Brain microvascular endothelial cell (primary cell): Measurements from ENCODE around the gene FAM81B.

Experiments used
- DNase-seq: peaks from one replicate; pipeline ENCODE4 v3.0.0-alpha.2; 2020
- H3K27ac ChIP-seq: fragments of 250-450 bp; sonication (Bioruptor Pico); 2 replicates; pipeline ENCODE4 v1.5.1; 2020; ENCODE audit warnings: mild to moderate bottlenecking, moderate library complexity
- H3K27me3 ChIP-seq: fragments of 250-450 bp; sonication (Bioruptor Pico); replicated peaks from 2 replicates; pipeline ENCODE4 v1.5.1; 2020; ENCODE audit warnings: mild to moderate bottlenecking
- H3K36me3 ChIP-seq: fragments of 250-450 bp; sonication (Bioruptor Pico); replicated peaks from 2 replicates; pipeline ENCODE4 v1.5.1; 2020; ENCODE audit warnings: mild to moderate bottlenecking
- H3K4me3 ChIP-seq: 2 replicates; pipeline ENCODE4 v1.5.1; 2011; ENCODE audit warnings: low read depth, mild to moderate bottlenecking, control low read depth, low read length, moderate library complexity
- CTCF ChIP-seq: IDR thresholded peaks from 2 replicates; pipeline ENCODE4 v1.5.1; 2011; ENCODE audit warnings: low read depth, mild to moderate bottlenecking, moderate library complexity, low read length, control low read depth, inconsistent platforms; ENCODE audit errors: missing control alignments
- in situ Hi-C: cut with HindIII; loops from 2 replicates; pipeline ENCODE4 v1.10.0; 2017; ENCODE audit warnings: low sequenced_read_pairs, low pct_ligation_motif_present

Gene FAM81B

GRCh38 chr5:95410279-95410678 is 19.1 kb downstream of the FAM81B start:
- H3K4me3 ChIP-seq: no peak overlapping the region
- H3K27ac ChIP-seq: no peak overlapping the region
- in situ Hi-C loops: no loop called here
- no peaks in the 10 kb centered on the region for H3K27me3 ChIP-seq
- no peaks in the 10 kb centered on the region for H3K36me3 ChIP-seq
- no peak for DNase-seq
- TF ChIP-seq CTCF: no peak

- no peaks in the 10 kb centered on the region for H3K27me3 ChIP-seq
- DNase-seq: no peak
- in situ Hi-C loops: no loop called here
Observed at GRCh38 chr5:95411474-95411873, 20.3 kb downstream of the FAM81B start.

GRCh38 chr5:95414451-95414850 is 23.3 kb downstream of the FAM81B start:
- H3K27ac ChIP-seq: no peak overlapping the region
- in situ Hi-C loops: no loop called here
- no peak for DNase-seq
- H3K36me3 ChIP-seq: no peaks in the 10 kb centered on the region
- no peaks in the 10 kb centered on the region for H3K27me3 ChIP-seq
- no peak for TF ChIP-seq CTCF
- no peak overlapping the region for H3K4me3 ChIP-seq

More at GRCh38 chr5:95411474-95411873, 20.3 kb downstream of the FAM81B start:
- TF ChIP-seq CTCF: no peak
- Histone ChIP-seq H3K36me3 (no peaks in the 10 kb centered on the region), H3K4me3 (no peak overlapping the region), H3K27ac (no peak overlapping the region)

GRCh38 chr5:95417971-95418370 is 26.8 kb downstream of the FAM81B start:
- Histone ChIP-seq H3K36me3 (no peaks in the 10 kb centered on the region), H3K27me3 (no peaks in the 10 kb centered on the region), H3K27ac (no peak overlapping the region), H3K4me3 (no peak overlapping the region)
- no peak for TF ChIP-seq CTCF
- no peak for DNase-seq
- in situ Hi-C loops: no loop called here

- Histone ChIP-seq H3K27ac (no peak overlapping the region), H3K27me3 (no peaks in the 10 kb centered on the region), H3K36me3 (no peaks in the 10 kb centered on the region), H3K4me3 (no peak overlapping the region)
- DNase-seq: no peak
- no peak for TF ChIP-seq CTCF
- in situ Hi-C loops: no loop called here
Observed at GRCh38 chr5:95422838-95423237, 31.7 kb downstream of the FAM81B start.

GRCh38 chr5:95424016-95424415 is 32.9 kb downstream of the FAM81B start:
- in situ Hi-C loops: no loop called here
- H3K4me3 ChIP-seq: no peak overlapping the region

More at GRCh38 chr5:95424016-95424415, 32.9 kb downstream of the FAM81B start:
- TF ChIP-seq CTCF: no peak
- no peak for DNase-seq
- Histone ChIP-seq H3K27me3 (no peaks in the 10 kb centered on the region), H3K27ac (no peak overlapping the region), H3K36me3 (no peaks in the 10 kb centered on the region)
